Fibroblast of peridontal ligament (primary cell): Measurements from ENCODE around the gene ZNRF2.
A peak's percentile ranks its signal among the peaks of the same experiment; 100 is the strongest.

Experiments
- DNase-seq: peaks from one replicate; pipeline ENCODE4 v3.0.0-alpha.2; 2010; ENCODE audit errors: extremely low read depth

The ZNRF2 gene

GRCh38 chr7:30321089-30321881 lies 36.9 kb downstream of the ZNRF2 start:
- peak; percentile 69 for DNase-seq

GRCh38 chr7:30321882-30322192 lies 37.4 kb downstream of the ZNRF2 start:
- DNase-seq: no peak

- DNase-seq: peak; percentile 42
Observed at GRCh38 chr7:30322271-30323005, 38.0 kb downstream of the ZNRF2 start.

- no peak for DNase-seq
Observed at GRCh38 chr7:30323006-30323355, 38.6 kb downstream of the ZNRF2 start.

- peak; percentile 50 for DNase-seq
Observed at GRCh38 chr7:30327813-30328212, 43.4 kb downstream of the ZNRF2 start.

- DNase-seq: no peak
Observed at GRCh38 chr7:30328381-30328780, 44.0 kb downstream of the ZNRF2 start.

GRCh38 chr7:30329716-30330115 lies 45.3 kb downstream of the ZNRF2 start:
- DNase-seq: no peak

- DNase-seq: peak; percentile 77
Observed at GRCh38 chr7:30330134-30331111, 46.0 kb downstream of the ZNRF2 start.

GRCh38 chr7:30331338-30331737 lies 46.9 kb downstream of the ZNRF2 start:
- peak; percentile 50 for DNase-seq

GRCh38 chr7:30332549-30332948 lies 48.2 kb downstream of the ZNRF2 start:
- DNase-seq: no peak

- no peak for DNase-seq
Observed at GRCh38 chr7:30335763-30336487, 51.5 kb downstream of the ZNRF2 start.

GRCh38 chr7:30344513-30344912 lies 60.1 kb downstream of the ZNRF2 start:
- DNase-seq: no peak

- no peak for DNase-seq
Observed at GRCh38 chr7:30347226-30348082, 63.1 kb downstream of the ZNRF2 start.

GRCh38 chr7:30348083-30348560 lies 63.7 kb downstream of the ZNRF2 start:
- DNase-seq: peak; percentile 87

GRCh38 chr7:30349170-30349569 lies 64.8 kb downstream of the ZNRF2 start:
- DNase-seq: no peak

GRCh38 chr7:30349816-30350215 lies 65.4 kb downstream of the ZNRF2 start:
- no peak for DNase-seq

- DNase-seq: no peak
Observed at GRCh38 chr7:30351286-30351685, 66.9 kb downstream of the ZNRF2 start.

- DNase-seq: no peak
Observed at GRCh38 chr7:30351724-30352123, 67.3 kb downstream of the ZNRF2 start.

- no peak for DNase-seq
Observed at GRCh38 chr7:30352169-30352568, 67.8 kb downstream of the ZNRF2 start.

- DNase-seq: no peak
Observed at GRCh38 chr7:30353532-30353931, 69.1 kb downstream of the ZNRF2 start.
